GM18951 (cell line): Measurements from ENCODE around the gene PRKAB1.
"Not testable (repeated sequence)": the region's sequence is repeated elsewhere in the genome, so short reads cannot be mapped to it uniquely, and the experiment has no call there.

Experiments
- POLR2A ChIP-seq: IDR thresholded peaks from 4 replicates; pipeline ENCODE4 v1.6.1; 2011; ENCODE audit warnings: mild to moderate bottlenecking; ENCODE audit not compliant: insufficient read length, insufficient read depth; ENCODE audit errors: extremely low read depth
- in situ Hi-C: fragments of 300-500 bp; cut with MboI; formaldehyde crosslinking; loops from one replicate; pipeline ENCODE4 v1.12.0; 2022; ENCODE audit warnings: low sequenced_read_pairs, mixed read lengths, inconsistent platforms; ENCODE audit not compliant: unreplicated experiment

PRKAB1 gene

DNA sequence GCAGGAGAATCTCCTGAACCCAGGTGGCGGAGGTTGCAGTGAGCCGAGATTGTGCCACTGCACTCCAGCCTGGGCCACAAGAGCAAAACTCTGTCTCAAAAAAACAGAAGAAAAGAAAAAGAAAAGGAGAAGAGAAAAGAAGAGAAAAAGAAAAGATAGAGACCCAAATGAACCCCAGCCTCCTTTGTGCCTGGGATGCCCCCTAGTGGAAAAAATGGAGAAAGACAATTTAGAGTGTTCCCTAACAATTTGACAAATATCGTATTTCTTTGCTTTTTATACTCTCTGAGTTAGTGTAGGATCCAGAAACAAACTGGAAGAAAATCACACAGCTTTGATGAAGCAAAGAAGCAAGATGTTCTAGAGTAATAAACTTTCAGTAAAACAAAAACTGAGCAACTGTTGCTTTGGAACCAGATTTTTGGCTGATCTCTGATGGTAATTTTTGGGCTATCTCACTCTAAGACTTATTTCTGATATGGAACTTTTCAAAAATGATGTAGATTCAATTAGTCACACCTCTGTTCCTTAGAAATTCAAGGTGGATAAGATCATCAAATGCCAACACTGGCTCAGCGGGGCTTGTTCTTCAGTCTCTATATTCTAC, 18.6 kb upstream of the PRKAB1 start:
- TF ChIP-seq POLR2A: no peak
- in situ Hi-C loops: no loop called here

DNA sequence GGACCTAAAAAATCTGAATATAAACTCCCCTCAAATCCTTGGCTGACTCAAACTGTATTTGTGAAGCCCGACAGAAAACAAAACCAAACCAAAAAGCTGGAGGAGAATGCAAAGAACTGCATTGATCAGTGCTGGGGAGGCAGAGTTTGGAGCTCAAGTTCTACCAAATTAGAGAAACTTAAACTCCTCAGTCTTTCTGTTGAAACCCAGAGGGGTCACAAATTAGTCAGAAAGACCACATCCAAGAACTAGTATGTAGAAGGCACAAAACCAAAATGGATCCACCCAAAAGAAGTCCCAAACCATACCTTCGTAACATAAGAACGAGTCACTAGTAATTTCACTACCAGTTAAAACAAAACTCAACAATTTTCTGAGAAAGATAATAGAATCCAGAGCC, 15.3 kb upstream of the PRKAB1 start:
- in situ Hi-C loops: no loop called here
- no peak for TF ChIP-seq POLR2A

GRCh38 chr12:119657001-119657400, 10.9 kb upstream of the PRKAB1 start:
- in situ Hi-C loops: not testable (repeated sequence)

DNA sequence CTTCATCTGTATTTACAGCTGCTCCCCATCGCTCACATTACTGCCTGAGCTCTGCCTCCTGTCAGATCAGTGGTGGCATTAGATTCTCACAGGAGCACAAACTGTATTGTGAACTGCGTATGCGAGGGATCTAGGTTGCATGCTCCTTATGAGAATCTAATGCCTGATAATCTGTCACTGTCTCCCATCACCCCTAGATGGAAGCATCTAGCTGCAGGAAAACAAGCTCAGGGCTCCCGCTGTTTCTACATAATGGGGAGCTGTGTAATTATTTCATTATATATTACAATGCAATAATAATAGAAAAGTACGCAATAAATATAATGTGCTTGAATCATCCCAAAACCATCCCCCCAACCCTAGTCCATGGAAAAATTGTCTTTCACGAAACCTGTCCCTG, 9.8 kb upstream of the PRKAB1 start:
- in situ Hi-C loops: not testable (repeated sequence)

DNA sequence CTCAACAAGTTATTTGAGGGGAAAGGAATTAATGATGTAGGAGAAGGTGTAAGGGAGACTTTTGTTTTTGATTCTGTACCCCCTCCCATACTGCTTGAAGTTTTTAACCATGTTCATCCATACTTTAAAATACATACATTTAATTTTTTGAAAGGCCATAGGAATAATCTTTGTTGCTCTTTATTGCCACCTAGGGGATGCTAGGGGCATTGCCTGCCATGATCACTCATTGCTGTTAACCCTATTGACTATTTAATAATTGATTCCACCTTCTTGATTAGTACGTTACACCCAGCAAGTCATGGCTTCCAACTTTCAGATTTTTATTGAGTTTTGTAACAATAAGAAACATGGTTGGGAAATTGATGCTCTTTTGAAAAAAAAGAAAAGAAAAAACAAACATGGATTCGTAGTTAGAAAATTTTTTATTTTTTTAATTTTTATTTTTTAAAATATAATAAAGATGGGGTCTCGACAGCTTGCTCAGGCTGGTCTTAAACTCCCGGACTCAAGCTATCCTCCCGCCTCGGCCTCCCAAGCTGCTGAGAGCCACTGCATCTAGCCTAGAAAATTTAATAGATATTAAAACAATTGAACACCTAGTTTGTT, 8.5 kb upstream of the PRKAB1 start:
- TF ChIP-seq POLR2A: no peak

GRCh38 chr12:119660076-119660475, 7.9 kb upstream of the PRKAB1 start:
- in situ Hi-C loops: no loop called here
- no peak for TF ChIP-seq POLR2A

More for the DNA sequence above, 8.5 kb upstream of the PRKAB1 start:
- in situ Hi-C loops: no loop called here

GRCh38 chr12:119661882-119662281, 6.1 kb upstream of the PRKAB1 start:
- TF ChIP-seq POLR2A: no peak
- in situ Hi-C loops: no loop called here

DNA sequence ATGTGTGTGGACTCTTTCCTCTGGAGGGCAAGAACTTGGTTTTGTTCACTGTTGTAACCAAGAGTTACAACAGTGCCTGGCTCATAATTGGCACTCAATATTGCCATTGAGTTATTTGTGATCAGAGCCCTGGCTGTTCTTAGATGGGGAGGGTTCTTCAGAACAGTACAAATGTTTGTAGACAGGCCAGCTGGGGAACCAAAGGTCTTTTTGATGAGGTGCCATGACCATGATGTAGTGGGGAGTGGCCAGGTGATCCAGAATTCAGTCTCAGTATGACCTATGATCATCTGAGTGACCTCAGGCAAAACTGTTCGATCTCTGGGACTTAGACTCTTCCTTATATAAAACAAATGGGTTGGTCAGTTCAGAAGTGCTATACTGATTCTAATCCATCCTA, 3.3 kb upstream of the PRKAB1 start:
- in situ Hi-C loops: no loop called here
- TF ChIP-seq POLR2A: no peak

GRCh38 chr12:119665164-119665929, 2.6 kb upstream of the PRKAB1 start:
- no peak for TF ChIP-seq POLR2A
- in situ Hi-C loops: no loop called here

DNA sequence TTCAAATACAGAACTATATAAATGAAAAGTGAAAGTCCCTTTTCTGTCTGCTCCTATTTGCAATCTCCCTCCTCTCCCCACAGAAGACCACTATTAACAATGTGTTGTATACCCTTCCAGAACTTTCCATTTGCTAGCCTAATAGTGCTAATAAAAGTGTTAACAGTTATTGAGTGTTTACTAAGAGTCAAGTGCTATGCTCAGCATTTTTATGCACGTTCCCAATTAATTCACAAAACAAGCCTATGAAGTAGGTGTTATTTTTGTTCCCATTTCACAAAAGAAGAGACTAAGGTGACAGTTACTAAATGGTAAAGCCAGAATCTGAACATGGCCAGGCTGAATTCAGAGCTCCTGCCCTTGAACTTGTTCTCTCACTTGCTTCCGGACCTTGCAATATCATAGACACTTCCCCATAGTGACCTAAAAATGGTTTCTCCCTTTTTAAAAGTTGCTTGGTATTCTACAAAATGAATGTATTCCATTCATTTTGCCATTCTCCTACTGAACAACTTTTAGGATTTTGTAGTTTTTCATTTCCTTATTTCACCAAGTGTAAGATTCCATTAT, 1.6 kb upstream of the PRKAB1 start:
- in situ Hi-C loops: no loop called here

GRCh38 chr12:119666900-119667576, 895 bp upstream of the PRKAB1 start:
- no peak for TF ChIP-seq POLR2A
- in situ Hi-C loops: no loop called here

More for the DNA sequence above, 1.6 kb upstream of the PRKAB1 start:
- no peak for TF ChIP-seq POLR2A

DNA sequence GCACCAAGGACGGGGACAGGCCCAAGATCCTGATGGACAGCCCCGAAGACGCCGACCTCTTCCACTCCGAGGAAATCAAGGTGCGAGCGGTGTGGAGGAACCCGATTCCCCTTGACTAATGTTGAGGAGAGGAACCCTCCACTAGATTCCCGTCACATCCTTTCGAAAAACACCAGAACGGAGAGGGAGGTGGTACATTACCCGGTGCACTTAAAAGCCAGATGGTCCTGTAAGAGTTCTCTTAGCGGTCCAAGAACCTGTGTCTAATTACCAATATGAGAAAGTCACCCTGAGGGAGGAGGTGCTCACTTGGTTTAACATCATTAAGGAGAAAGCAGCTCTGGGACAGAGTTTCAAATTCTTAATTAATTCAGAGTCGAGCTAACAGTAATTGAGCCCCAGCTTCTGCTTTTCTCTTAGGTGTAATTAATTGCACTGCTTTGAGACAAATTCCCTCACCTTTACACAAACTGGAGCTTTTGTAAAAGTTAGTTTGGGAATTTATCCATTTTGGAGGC, 450 bp downstream of the PRKAB1 start:
- TF ChIP-seq POLR2A: no peak
- in situ Hi-C loops: no loop called here

GRCh38 chr12:119669744-119670472, 2.0 kb downstream of the PRKAB1 start:
- in situ Hi-C loops: no loop called here
- no peak for TF ChIP-seq POLR2A

- TF ChIP-seq POLR2A: no peak
- in situ Hi-C loops: no loop called here
Observed at GRCh38 chr12:119671070-119671469, 3.1 kb downstream of the PRKAB1 start.
